ENCODE measurements around the gene COLEC11.

DNA sequence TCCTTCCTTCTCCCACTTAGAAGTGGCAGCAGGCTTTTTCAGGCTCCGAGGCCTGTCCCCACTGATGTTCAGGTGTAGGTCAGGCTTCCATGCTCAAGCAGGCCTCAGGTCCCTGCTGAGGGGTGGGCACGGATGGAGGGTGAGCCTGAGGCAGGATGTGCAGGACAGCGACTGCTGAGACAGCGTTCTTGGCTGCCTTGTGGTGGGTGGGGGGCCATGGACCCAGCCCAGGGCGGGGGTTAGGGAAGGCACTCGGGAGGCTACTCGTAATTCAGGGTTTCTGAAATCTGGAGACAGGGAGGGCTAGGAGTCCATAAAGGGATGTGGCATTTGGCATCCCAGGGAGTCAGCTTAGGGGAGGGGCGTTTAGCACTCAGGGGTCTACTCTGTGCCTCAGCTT is 30.3 kb downstream of the COLEC11 start:
- TF ChIP-seq, protein P1, sequence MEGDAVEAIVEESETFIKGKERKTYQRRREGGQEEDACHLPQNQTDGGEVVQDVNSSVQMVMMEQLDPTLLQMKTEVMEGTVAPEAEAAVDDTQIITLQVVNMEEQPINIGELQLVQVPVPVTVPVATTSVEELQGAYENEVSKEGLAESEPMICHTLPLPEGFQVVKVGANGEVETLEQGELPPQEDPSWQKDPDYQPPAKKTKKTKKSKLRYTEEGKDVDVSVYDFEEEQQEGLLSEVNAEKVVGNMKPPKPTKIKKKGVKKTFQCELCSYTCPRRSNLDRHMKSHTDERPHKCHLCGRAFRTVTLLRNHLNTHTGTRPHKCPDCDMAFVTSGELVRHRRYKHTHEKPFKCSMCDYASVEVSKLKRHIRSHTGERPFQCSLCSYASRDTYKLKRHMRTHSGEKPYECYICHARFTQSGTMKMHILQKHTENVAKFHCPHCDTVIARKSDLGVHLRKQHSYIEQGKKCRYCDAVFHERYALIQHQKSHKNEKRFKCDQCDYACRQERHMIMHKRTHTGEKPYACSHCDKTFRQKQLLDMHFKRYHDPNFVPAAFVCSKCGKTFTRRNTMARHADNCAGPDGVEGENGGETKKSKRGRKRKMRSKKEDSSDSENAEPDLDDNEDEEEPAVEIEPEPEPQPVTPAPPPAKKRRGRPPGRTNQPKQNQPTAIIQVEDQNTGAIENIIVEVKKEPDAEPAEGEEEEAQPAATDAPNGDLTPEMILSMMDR (IDR thresholded peaks at IDR 0.05) = no peak
- no peak for TF ChIP-seq POLR2A (IDR thresholded peaks at IDR 0.05)
